ENCODE measurements around the gene PTPRK.

- TF ChIP-seq POLR2AphosphoS5 (IDR thresholded peaks at IDR 0.05) (no peak), EP300 (IDR thresholded peaks at IDR 0.05) (no peak), CTCF (IDR thresholded peaks at IDR 0.05) (no peak), POLR2A (IDR thresholded peaks at IDR 0.05) (no peak)
Measured at GRCh38 chr6:127967708-127968107, 552.7 kb downstream of the PTPRK start.

Measured in sigmoid colon (tissue), 4 donors.